Calu3 (cell line): Measurements from ENCODE around the gene HIRA. TPM values are rescaled to one million over a fixed set of nuclear protein-coding genes. Genes with fewer than 3 reads are reported as not detected.
"Not testable (repeated sequence)": the region's sequence is repeated elsewhere in the genome, so short reads cannot be mapped to it uniquely, and the experiment has no call there.

Experiments
- BruUV-seq: library from RNA; stranded (reverse); fragments of 400-500 nt; replicated peaks from 2 replicates; lab custom pipeline; 2021; lab: Mats Ljungman, UMichigan
- CTCF ChIA-PET: fragments of 300-600 bp; sonication (Branson Sonifier 250); formaldehyde crosslinking; loops from one replicate; lab custom pipeline; 2022; ENCODE audit warnings: antibody characterized with exemption; lab: Charles Lee
- DNase-seq: peaks from one replicate; pipeline ENCODE4 v3.0.0; 2022
- H3K27ac Mint-ChIP-seq: one replicate; pipeline ENCODE4 v1.8.0; 2022; ENCODE audit warnings: mixed read lengths; ENCODE audit not compliant: unreplicated experiment
- H3K27me3 Mint-ChIP-seq: one replicate; pipeline ENCODE4 v1.8.0; 2022; ENCODE audit warnings: mixed read lengths; ENCODE audit not compliant: unreplicated experiment
- H3K36me3 Mint-ChIP-seq: one replicate; pipeline ENCODE4 v1.8.0; 2022; ENCODE audit warnings: mild to moderate bottlenecking, moderate library complexity, mixed read lengths; ENCODE audit not compliant: insufficient read depth, unreplicated experiment
- H3K4me1 Mint-ChIP-seq: one replicate; pipeline ENCODE4 v1.8.0; 2022; ENCODE audit warnings: mild to moderate bottlenecking, low read depth, mixed read lengths; ENCODE audit not compliant: unreplicated experiment
- H3K4me3 Mint-ChIP-seq: one replicate; pipeline ENCODE4 v1.8.0; 2022; ENCODE audit warnings: mild to moderate bottlenecking, low read depth, moderate library complexity, mixed read lengths; ENCODE audit not compliant: unreplicated experiment
- H3K9me3 Mint-ChIP-seq: one replicate; pipeline ENCODE4 v1.8.0; 2022; ENCODE audit warnings: low read depth, mixed read lengths; ENCODE audit not compliant: unreplicated experiment
- CTCF ChIP-seq: fragments of 200-600 bp; IDR thresholded peaks from one replicate; pipeline ENCODE4 v1.8.0; 2022; ENCODE audit warnings: antibody characterized with exemption; ENCODE audit not compliant: unreplicated experiment
- intact Hi-C: fragments of 100-400 bp; cut with micrococcal nuclease; formaldehyde crosslinking; loops from one replicate; pipeline ENCODE4 v1.10.0; 2022; ENCODE audit not compliant: unreplicated experiment
- total RNA-seq: library from RNA; stranded (reverse); gene quantifications from 2 replicates; pipeline ENCODE4 v1.2.3, GENCODE V29; 2022

The HIRA gene
- total RNA-seq, 1 experiment from 2014 or later, result 36.4 TPM

GRCh38 chr22:19371893-19372292 is 59.6 kb downstream of the HIRA start:
- BruUV-seq, result no TSS peak
- Mint-ChIP-seq H3K4me3 (no peak overlapping the region), H3K27me3 (no peaks in the 10 kb centered on the region), H3K4me1 (no peaks in the 10 kb centered on the region), H3K36me3 (peaks cover 28% of the 10 kb centered on the region), H3K9me3 (no peaks in the 10 kb centered on the region), H3K27ac (no peak overlapping the region)
- CTCF ChIA-PET, result interaction anchor here (0.5 to 0.7 kb wide), 3 partner anchors 27 to 151 kb away, joined by 3 to 6 read pairs (median 4); no protein-coding TSS in a partner anchor
- intact Hi-C loops, result no loop called here
- no peak for TF ChIP-seq CTCF
- no peak for DNase-seq

DNA sequence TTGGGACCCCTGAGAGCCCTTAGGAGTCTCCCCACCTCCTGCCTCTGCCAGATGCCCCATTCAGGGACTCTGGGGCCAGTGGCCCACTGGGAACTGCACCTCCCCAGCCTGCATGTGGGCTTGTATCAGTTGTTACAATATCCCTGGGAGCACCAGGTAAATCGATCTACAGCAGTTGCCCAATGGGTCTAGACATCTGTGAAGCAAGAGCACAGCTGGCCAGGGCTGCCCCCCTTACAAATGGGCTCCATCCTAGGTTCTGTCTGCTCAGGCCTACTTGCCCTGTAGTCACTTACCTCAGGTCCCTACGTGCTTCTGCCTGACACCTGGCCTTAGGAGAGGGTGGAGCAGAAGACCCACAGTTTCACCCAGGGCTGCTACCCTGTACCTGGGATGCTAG is 62.7 kb downstream of the HIRA start:
- CTCF ChIA-PET, result interaction anchor here (0.7 to 0.9 kb wide), 2 partner anchors 33 to 71 kb away, joined by 3 to 4 read pairs; no protein-coding TSS in a partner anchor
- H3K27ac Mint-ChIP-seq, result no peak overlapping the region
- H3K27me3 Mint-ChIP-seq, result no peaks in the 10 kb centered on the region
- H3K9me3 Mint-ChIP-seq, result no peaks in the 10 kb centered on the region
- intact Hi-C loops, result no loop called here
- no peak for DNase-seq
- H3K4me1 Mint-ChIP-seq, result no peaks in the 10 kb centered on the region
- BruUV-seq, result no TSS peak
- no peak for TF ChIP-seq CTCF
- no peak overlapping the region for H3K4me3 Mint-ChIP-seq
- H3K36me3 Mint-ChIP-seq, result peaks cover 17% of the 10 kb centered on the region

- intact Hi-C loops, result no loop called here
These were observed 63.7 kb downstream of the HIRA start for GRCh38 chr22:19367763-19368367.

GRCh38 chr22:19363541-19363940 is 68.0 kb downstream of the HIRA start:
- H3K9me3 Mint-ChIP-seq, intact Hi-C loops, H3K27ac Mint-ChIP-seq, CTCF ChIA-PET, BruUV-seq, H3K36me3 Mint-ChIP-seq, H3K4me1 Mint-ChIP-seq, H3K4me3 Mint-ChIP-seq, H3K27me3 Mint-ChIP-seq, DNase-seq: not testable (repeated sequence)

More at GRCh38 chr22:19367763-19368367, 63.7 kb downstream of the HIRA start:
- no peak for TF ChIP-seq CTCF
- H3K4me1 Mint-ChIP-seq, result no peaks in the 10 kb centered on the region
- no peaks in the 10 kb centered on the region for H3K9me3 Mint-ChIP-seq
- no peak overlapping the region for H3K4me3 Mint-ChIP-seq
- no peaks in the 10 kb centered on the region for H3K27me3 Mint-ChIP-seq
- no peak overlapping the region for H3K27ac Mint-ChIP-seq
- DNase-seq, result no peak
- peaks cover 17% of the 10 kb centered on the region for H3K36me3 Mint-ChIP-seq
- CTCF ChIA-PET, result interaction anchor here (0.7 to 0.9 kb wide), 2 partner anchors 32 to 70 kb away, joined by 3 to 4 read pairs; no protein-coding TSS in a partner anchor
- BruUV-seq, result no TSS peak

DNA sequence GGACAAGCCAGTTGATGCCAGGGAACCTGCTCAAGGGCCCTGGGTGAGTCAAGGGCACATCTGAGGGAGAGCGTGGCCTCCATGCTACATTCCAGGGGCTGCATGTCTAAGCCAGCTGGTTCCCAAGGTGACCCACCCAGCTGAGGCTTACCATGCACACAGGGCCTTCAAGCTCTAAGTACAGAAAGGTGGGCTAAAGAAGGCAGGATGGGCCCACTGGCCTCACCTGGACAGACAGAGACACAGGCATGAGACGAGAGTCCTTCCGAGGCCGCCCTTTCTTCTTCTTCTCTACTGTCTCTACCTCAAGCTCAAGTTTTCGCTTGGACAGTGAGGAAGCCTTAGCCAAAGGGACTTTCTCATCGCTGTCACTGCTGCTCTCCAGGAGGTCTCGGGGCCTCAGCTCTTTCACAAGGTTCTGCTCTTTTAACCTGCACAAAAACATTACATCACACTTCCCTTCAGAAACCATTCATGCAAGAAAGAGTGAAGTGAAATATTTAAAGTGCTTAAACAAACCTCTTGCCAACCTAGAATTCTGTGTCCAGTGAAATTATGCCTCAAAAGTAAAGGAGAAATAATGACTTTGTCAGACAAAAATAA is 69.9 kb downstream of the HIRA start:
- BruUV-seq, result no TSS peak
- Mint-ChIP-seq H3K4me3 (no peak overlapping the region), H3K27ac (no peak overlapping the region), H3K36me3 (peaks cover 11% of the 10 kb centered on the region), H3K9me3 (no peaks in the 10 kb centered on the region), H3K27me3 (no peaks in the 10 kb centered on the region), H3K4me1 (no peaks in the 10 kb centered on the region)
- no peak for TF ChIP-seq CTCF
- intact Hi-C loops, result no loop called here
- CTCF ChIA-PET, result no interaction called here
- no peak for DNase-seq
